Stimulated activated naive CD8-positive, alpha-beta T cell treated with anti-CD3 and anti-CD28 coated beads, Interleukin-15, Interleukin-2, amounts not matched to agents 100 ng/mL and 50 ng/mL, for 24 hours (primary cell): ENCODE measurements around the gene TEX14.

ENCODE experiments used
- H3K27ac Mint-ChIP-seq: one replicate; pipeline ENCODE4 v1.8.0; 2021; ENCODE audit warnings: mild to moderate bottlenecking, mixed read lengths
- H3K27me3 Mint-ChIP-seq: one replicate; pipeline ENCODE4 v1.8.0; 2021; ENCODE audit warnings: mixed read lengths
- H3K36me3 Mint-ChIP-seq: one replicate; pipeline ENCODE4 v1.8.0; 2021; ENCODE audit warnings: low read depth, mixed read lengths
- H3K4me1 Mint-ChIP-seq: one replicate; pipeline ENCODE4 v1.8.0; 2021; ENCODE audit warnings: low read depth, mixed read lengths
- H3K4me3 Mint-ChIP-seq: one replicate; pipeline ENCODE4 v1.8.0; 2021; ENCODE audit warnings: mild to moderate bottlenecking, mixed read lengths
- H3K9me3 Mint-ChIP-seq: one replicate; pipeline ENCODE4 v1.8.0; 2021; ENCODE audit warnings: mixed read lengths

Gene TEX14

DNA sequence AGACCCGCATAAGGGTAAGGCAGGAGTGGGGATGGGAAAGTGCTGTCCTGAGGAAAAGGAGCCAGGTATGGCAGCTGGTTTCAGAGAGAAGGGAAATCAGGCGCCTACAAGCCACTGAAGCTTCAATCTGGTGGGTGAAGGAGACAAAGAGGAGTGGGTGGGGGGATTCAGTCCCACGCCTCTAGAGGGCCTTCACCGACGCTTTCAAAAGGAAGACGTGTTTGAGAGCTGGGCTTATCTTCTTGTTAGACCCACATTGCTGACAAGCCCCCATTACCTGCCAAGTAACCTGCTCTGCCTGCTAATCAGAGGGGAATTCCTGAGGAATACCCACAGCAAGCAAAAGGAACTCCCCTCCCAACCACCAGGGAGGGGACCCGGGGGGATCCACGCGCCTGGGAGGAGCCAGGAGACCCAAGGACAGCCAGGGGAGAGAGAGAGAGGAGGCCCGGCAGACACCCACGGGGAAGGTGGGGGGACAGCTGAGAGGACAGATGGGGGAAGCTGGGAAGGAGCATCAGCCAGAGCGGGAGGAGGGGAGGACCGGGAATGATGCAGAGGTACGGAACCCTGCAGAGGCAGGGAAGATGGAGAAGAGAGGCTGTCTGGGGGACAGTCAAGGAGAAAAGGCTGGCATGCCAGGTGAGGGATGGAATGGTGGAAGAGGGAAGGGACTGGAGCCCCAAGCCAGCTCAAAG is 178.4 kb downstream of the TEX14 start:
- Mint-ChIP-seq H3K27me3 (peaks cover 4% of the 10 kb centered on the region), H3K36me3 (peaks cover 52% of the 10 kb centered on the region), H3K27ac (peak overlapping the region; percentile 93), H3K4me1 (peaks cover 59% of the 10 kb centered on the region), H3K4me3 (peak overlapping the region; percentile 95), H3K9me3 (no peaks in the 10 kb centered on the region)

GRCh38 chr17:58510075-58510474 is 181.8 kb downstream of the TEX14 start:
- Mint-ChIP-seq H3K4me1 (peaks cover 32% of the 10 kb centered on the region), H3K27ac (peak overlapping the region; percentile 22), H3K36me3 (peaks cover 72% of the 10 kb centered on the region), H3K27me3 (no peaks in the 10 kb centered on the region), H3K9me3 (no peaks in the 10 kb centered on the region), H3K4me3 (no peak overlapping the region)

GRCh38 chr17:58508341-58509067 is 183.3 kb downstream of the TEX14 start:
- Mint-ChIP-seq H3K4me3 (no peak overlapping the region), H3K27me3 (no peaks in the 10 kb centered on the region), H3K27ac (no peak overlapping the region), H3K9me3 (no peaks in the 10 kb centered on the region), H3K4me1 (peaks cover 30% of the 10 kb centered on the region), H3K36me3 (peaks cover 84% of the 10 kb centered on the region)

DNA sequence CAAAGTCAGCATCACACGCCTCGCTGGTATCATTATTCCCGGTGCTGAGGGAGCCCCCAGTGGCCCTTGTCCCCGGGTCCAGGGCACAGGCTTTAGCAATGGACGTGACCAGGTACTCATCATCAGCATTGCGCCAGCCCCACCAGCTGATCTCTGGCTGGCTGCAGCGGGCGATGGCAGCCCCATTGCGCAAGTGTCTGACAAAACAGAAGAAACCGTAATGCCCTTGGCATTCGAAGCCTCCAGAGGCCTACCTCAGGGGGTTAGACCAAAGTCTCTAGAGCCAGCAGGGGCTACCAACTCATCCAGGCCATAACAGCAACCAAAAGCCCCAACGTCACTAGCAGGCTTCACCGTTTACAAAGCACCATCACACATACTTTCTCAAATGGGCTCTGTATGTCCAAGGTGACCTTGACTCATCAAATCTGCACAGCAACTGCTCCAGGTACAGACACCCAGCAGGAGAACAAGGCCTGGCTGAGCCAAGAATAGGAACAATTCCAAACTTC is 184.7 kb downstream of the TEX14 start:
- Mint-ChIP-seq H3K36me3 (peaks cover 85% of the 10 kb centered on the region), H3K4me1 (peaks cover 18% of the 10 kb centered on the region), H3K4me3 (no peak overlapping the region), H3K27me3 (no peaks in the 10 kb centered on the region), H3K9me3 (no peaks in the 10 kb centered on the region), H3K27ac (no peak overlapping the region)
